Upper lobe of left lung (tissue), 6 donors: ENCODE results near the gene GPR180. TPM values are rescaled to one million over a fixed set of nuclear protein-coding genes. Genes with fewer than 3 reads are reported as not detected.

Source experiments
- ATAC-seq, 2 donors: fragments of 200-7000 bp; cut with Tn5 transposase; one replicate each; pipeline ENCODE4 v1.9.1; 2022; ENCODE audit warnings: mild to moderate bottlenecking in 2 of 2, moderate library complexity in 2 of 2; ENCODE audit not compliant: low FRiP score in 2 of 2
- DNase-seq, 2 donors: peaks; one replicate each; pipeline ENCODE4 v3.0.0-alpha.2; 2019 to 2020
- H3K27ac ChIP-seq, 4 donors: fragments of 200-600 bp; sonication (generic); one replicate each; pipeline ENCODE4 v1.5.1; 2016 to 2019
- H3K27me3 ChIP-seq, 4 donors: fragments of 200-600 bp; sonication (generic); one replicate each; pipeline ENCODE4 v1.5.1; 2017 to 2019
- H3K36me3 ChIP-seq, 4 donors: fragments of 200-600 bp; sonication (generic); one replicate each; pipeline ENCODE4 v1.5.1; 2016 to 2019
- H3K4me1 ChIP-seq, 4 donors: fragments of 200-600 bp; sonication (generic); one replicate each; pipeline ENCODE4 v1.5.1; 2018 to 2019
- H3K4me3 ChIP-seq, 4 donors: fragments of 200-600 bp; sonication (generic); one replicate each; pipeline ENCODE4 v1.5.1; 2017 to 2019; ENCODE audit warnings: mild to moderate bottlenecking in 2 of 4, moderate library complexity in 1 of 4
- H3K9me3 ChIP-seq, 4 donors: fragments of 200-600 bp; sonication (generic); one replicate each; pipeline ENCODE4 v1.5.1; 2018 to 2019
- EP300 ChIP-seq, 4 donors: sonication (generic); formaldehyde crosslinking; IDR thresholded peaks; one replicate each; pipeline ENCODE4 v1.5.1; 2017; ENCODE audit warnings: antibody characterized with exemption in 4 of 4, control low read depth in 2 of 4
- POLR2A ChIP-seq, 4 donors: fragments of 450-650 bp; IDR thresholded peaks; one replicate each; pipeline ENCODE4 v1.5.1; 2016 to 2017; ENCODE audit warnings: antibody characterized with exemption in 4 of 4, mild to moderate bottlenecking in 2 of 4
- POLR2AphosphoS5 ChIP-seq, 2 donors: sonication (generic); formaldehyde crosslinking; IDR thresholded peaks; one replicate each; pipeline ENCODE4 v1.5.1; 2017; ENCODE audit warnings: antibody characterized with exemption in 2 of 2
- WGBS, 2 donors: methylation state at CpG; one replicate each; pipeline ENCODE4 v1.1.5; 2017 to 2018; 5-methylcytosine and 5-hydroxymethylcytosine counted together
- total RNA-seq, 6 donors: library from RNA; depleted of rRNA in 4 of 6; stranded (reverse); fragments of >200 nt in 4 of 6; gene quantifications; one replicate each; pipeline versions ENCODE4 v1.1.0 to v1.2.1, GENCODE V29; 2016 to 2021
- TF ChIP-seq, protein P1 (sequence below), 6 experiments: fragments of 450-650 bp in 4 of 6; fragments of 200-600 bp in 2 of 6; sonication (generic) in 2 of 6; IDR thresholded peaks; one replicate each; pipeline ENCODE4 v1.5.1; 2016 to 2019; ENCODE audit warnings: antibody characterized with exemption in 6 of 6
- donor health status: DM: no; HTN: no; CAD: no; lungs with moderate emphysema.
- donor health status: DM: no; HTN: yes; CAD: no; lungs with severe emphysema.

GPR180 gene
- total RNA-seq, 6 donors from 2014 or later = 1.6 to 12.2 (median 3.3) TPM

- H3K27ac ChIP-seq = no peak overlapping the region
- ATAC-seq (no peak), DNase-seq (no peak)
- H3K4me3 ChIP-seq = no peak overlapping the region
- 21 to 26% methylated on average over 12 of the region's 12 CpGs for WGBS, 2 donors
- TF ChIP-seq EP300 (IDR thresholded peaks at IDR 0.05) (no peak), POLR2A (IDR thresholded peaks at IDR 0.05) (no peak), POLR2AphosphoS5 (IDR thresholded peaks at IDR 0.05) (no peak)
- TF ChIP-seq, protein P1, sequence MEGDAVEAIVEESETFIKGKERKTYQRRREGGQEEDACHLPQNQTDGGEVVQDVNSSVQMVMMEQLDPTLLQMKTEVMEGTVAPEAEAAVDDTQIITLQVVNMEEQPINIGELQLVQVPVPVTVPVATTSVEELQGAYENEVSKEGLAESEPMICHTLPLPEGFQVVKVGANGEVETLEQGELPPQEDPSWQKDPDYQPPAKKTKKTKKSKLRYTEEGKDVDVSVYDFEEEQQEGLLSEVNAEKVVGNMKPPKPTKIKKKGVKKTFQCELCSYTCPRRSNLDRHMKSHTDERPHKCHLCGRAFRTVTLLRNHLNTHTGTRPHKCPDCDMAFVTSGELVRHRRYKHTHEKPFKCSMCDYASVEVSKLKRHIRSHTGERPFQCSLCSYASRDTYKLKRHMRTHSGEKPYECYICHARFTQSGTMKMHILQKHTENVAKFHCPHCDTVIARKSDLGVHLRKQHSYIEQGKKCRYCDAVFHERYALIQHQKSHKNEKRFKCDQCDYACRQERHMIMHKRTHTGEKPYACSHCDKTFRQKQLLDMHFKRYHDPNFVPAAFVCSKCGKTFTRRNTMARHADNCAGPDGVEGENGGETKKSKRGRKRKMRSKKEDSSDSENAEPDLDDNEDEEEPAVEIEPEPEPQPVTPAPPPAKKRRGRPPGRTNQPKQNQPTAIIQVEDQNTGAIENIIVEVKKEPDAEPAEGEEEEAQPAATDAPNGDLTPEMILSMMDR (IDR thresholded peaks at IDR 0.05) = no peak
- H3K36me3 ChIP-seq = no peaks in the 10 kb centered on the region
- no peaks in the 10 kb centered on the region for H3K27me3 ChIP-seq
- H3K9me3 ChIP-seq = no peaks in the 10 kb centered on the region
- H3K4me1 ChIP-seq = no peaks in the 10 kb centered on the region
Measured at GRCh38 chr13:94662274-94662945, 60.8 kb downstream of the GPR180 start.

- no peak overlapping the region for H3K27ac ChIP-seq
- H3K9me3 ChIP-seq = no peaks in the 10 kb centered on the region
- no peak overlapping the region for H3K4me3 ChIP-seq
- TF ChIP-seq, protein P1 (IDR thresholded peaks at IDR 0.05) = no peak
- no peak for TF ChIP-seq EP300 (IDR thresholded peaks at IDR 0.05)
- no peak for TF ChIP-seq POLR2AphosphoS5 (IDR thresholded peaks at IDR 0.05)
- no peak for TF ChIP-seq POLR2A (IDR thresholded peaks at IDR 0.05)
- no peaks in the 10 kb centered on the region for H3K4me1 ChIP-seq
- 54 to 64% methylated on average over 7 of the region's 7 CpGs for WGBS, 2 donors
- H3K27me3 ChIP-seq = no peaks in the 10 kb centered on the region
- DNase-seq = no peak
- H3K36me3 ChIP-seq = no peaks in the 10 kb centered on the region
- ATAC-seq = no peak
Measured at GRCh38 chr13:94664889-94665288, 63.2 kb downstream of the GPR180 start.

DNA sequence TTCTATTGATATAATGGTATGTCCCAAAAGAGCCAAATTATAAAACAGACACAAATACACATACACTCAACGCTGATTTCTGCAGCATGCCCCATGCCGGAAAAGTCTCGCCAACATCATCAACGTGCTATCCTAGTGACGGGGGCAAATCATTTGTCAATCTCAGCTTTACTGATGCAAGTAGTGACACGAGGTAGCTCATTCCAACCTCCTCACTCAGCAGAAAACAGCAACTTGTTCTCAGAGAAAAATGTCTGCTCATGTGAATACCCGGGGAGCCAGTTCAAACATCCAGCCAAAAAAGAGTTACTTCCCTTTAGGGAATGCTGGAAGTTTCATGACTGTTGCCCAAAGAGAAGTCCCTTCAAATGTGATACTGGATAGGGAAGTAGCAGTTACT is 64.4 kb downstream of the GPR180 start:
- Histone ChIP-seq H3K36me3 (no peaks in the 10 kb centered on the region), H3K27ac (no peak overlapping the region), H3K9me3 (no peaks in the 10 kb centered on the region), H3K4me1 (no peaks in the 10 kb centered on the region), H3K27me3 (no peaks in the 10 kb centered on the region), H3K4me3 (no peak overlapping the region)
- no peak for TF ChIP-seq POLR2AphosphoS5 (IDR thresholded peaks at IDR 0.05)
- no peak for TF ChIP-seq POLR2A (IDR thresholded peaks at IDR 0.05)
- TF ChIP-seq EP300 (IDR thresholded peaks at IDR 0.05) = no peak
- TF ChIP-seq, protein P1 (IDR thresholded peaks at IDR 0.05) = no peak
- ATAC-seq = no peak
- 78 to 84% methylated on average over 7 of the region's 7 CpGs for WGBS, 2 donors
- no peak for DNase-seq

- ATAC-seq = no peak
- no peaks in the 10 kb centered on the region for H3K27me3 ChIP-seq
- H3K9me3 ChIP-seq = no peaks in the 10 kb centered on the region
- H3K27ac ChIP-seq = no peak overlapping the region
- no peaks in the 10 kb centered on the region for H3K36me3 ChIP-seq
- no peak overlapping the region for H3K4me3 ChIP-seq
- H3K4me1 ChIP-seq = no peaks in the 10 kb centered on the region
- no peak for DNase-seq
- 64 to 69% methylated on average over 2 of the region's 2 CpGs for WGBS, 2 donors
- TF ChIP-seq EP300 (IDR thresholded peaks at IDR 0.05) (no peak), POLR2A (IDR thresholded peaks at IDR 0.05) (no peak), POLR2AphosphoS5 (IDR thresholded peaks at IDR 0.05) (no peak)
- TF ChIP-seq, protein P1 (IDR thresholded peaks at IDR 0.05) = no peak
Measured at GRCh38 chr13:94667190-94667589, 65.5 kb downstream of the GPR180 start.

- Histone ChIP-seq H3K4me1 (no peaks in the 10 kb centered on the region), H3K27ac (no peak overlapping the region), H3K9me3 (no peaks in the 10 kb centered on the region), H3K36me3 (no peaks in the 10 kb centered on the region), H3K4me3 (no peak overlapping the region), H3K27me3 (no peaks in the 10 kb centered on the region)
- TF ChIP-seq, protein P1 (IDR thresholded peaks at IDR 0.05) = no peak
- WGBS, 2 donors = 70 to 83% methylated on average over 2 of the region's 2 CpGs
- DNase-seq (no peak), ATAC-seq (no peak)
Measured at GRCh38 chr13:94672400-94672799, 70.7 kb downstream of the GPR180 start.
